Measurements from ENCODE around the gene ZNF385D.

The ZNF385D gene

GRCh38 chr3:21781355-21781754, 30.3 kb upstream of the ZNF385D start:
- DNase-seq (ENCODE audit: low read depth in 1 of 2, low spot score in 1 of 2): no peak
- in situ Hi-C loops (cut with HindIII; ENCODE audit: low pct_unique_long_range_greater_than_20kb, low sequenced_read_pairs): no loop called here
- TF ChIP-seq JUND (IDR thresholded peaks at IDR 0.05; ENCODE audit: low read depth): no peak

- TF ChIP-seq JUND (IDR thresholded peaks at IDR 0.05; ENCODE audit: low read depth): no peak
- DNase-seq (ENCODE audit: low read depth in 1 of 2, low spot score in 1 of 2): no peak
- in situ Hi-C loops (cut with HindIII; ENCODE audit: low pct_unique_long_range_greater_than_20kb, low sequenced_read_pairs): no loop called here
Measured at GRCh38 chr3:21779909-21780308, 28.9 kb upstream of the ZNF385D start.

GRCh38 chr3:21778715-21779114, 27.7 kb upstream of the ZNF385D start:
- in situ Hi-C loops (cut with HindIII; ENCODE audit: low pct_unique_long_range_greater_than_20kb, low sequenced_read_pairs): no loop called here
- TF ChIP-seq JUND (IDR thresholded peaks at IDR 0.05; ENCODE audit: low read depth): no peak
- no peak for DNase-seq (ENCODE audit: low read depth in 1 of 2, low spot score in 1 of 2)

- no peak for TF ChIP-seq JUND (IDR thresholded peaks at IDR 0.05; ENCODE audit: low read depth)
- in situ Hi-C loops (cut with HindIII; ENCODE audit: low pct_unique_long_range_greater_than_20kb, low sequenced_read_pairs): no loop called here
- no peak for DNase-seq (ENCODE audit: low read depth in 1 of 2, low spot score in 1 of 2)
Measured at GRCh38 chr3:21777821-21778220, 26.8 kb upstream of the ZNF385D start.

GRCh38 chr3:21766002-21766401, 15.0 kb upstream of the ZNF385D start:
- DNase-seq (ENCODE audit: low read depth in 1 of 2, low spot score in 1 of 2): no peak
- no peak for TF ChIP-seq JUND (IDR thresholded peaks at IDR 0.05; ENCODE audit: low read depth)
- in situ Hi-C loops (cut with HindIII; ENCODE audit: low pct_unique_long_range_greater_than_20kb, low sequenced_read_pairs): no loop called here

- in situ Hi-C loops (cut with HindIII; ENCODE audit: low pct_unique_long_range_greater_than_20kb, low sequenced_read_pairs): no loop called here
- TF ChIP-seq JUND (IDR thresholded peaks at IDR 0.05; ENCODE audit: low read depth): no peak
- DNase-seq (ENCODE audit: low read depth in 1 of 2, low spot score in 1 of 2): no peak
Measured at GRCh38 chr3:21755896-21756295, 4.9 kb upstream of the ZNF385D start.

- TF ChIP-seq JUND (IDR thresholded peaks at IDR 0.05; ENCODE audit: low read depth): no peak
- in situ Hi-C loops (cut with HindIII; ENCODE audit: low pct_unique_long_range_greater_than_20kb, low sequenced_read_pairs): no loop called here
- no peak for DNase-seq (ENCODE audit: low read depth in 1 of 2, low spot score in 1 of 2)
Measured at GRCh38 chr3:21754839-21755238, 3.8 kb upstream of the ZNF385D start.

- DNase-seq (ENCODE audit: low read depth in 1 of 2, low spot score in 1 of 2): peak in 1 of 2 experiments; percentile 46
- TF ChIP-seq JUND (IDR thresholded peaks at IDR 0.05; ENCODE audit: low read depth): no peak
- in situ Hi-C loops (cut with HindIII; ENCODE audit: low pct_unique_long_range_greater_than_20kb, low sequenced_read_pairs): no loop called here
Measured at GRCh38 chr3:21752749-21753347, 1.8 kb upstream of the ZNF385D start.

- in situ Hi-C loops (cut with HindIII; ENCODE audit: low pct_unique_long_range_greater_than_20kb, low sequenced_read_pairs): no loop called here
- DNase-seq (ENCODE audit: low read depth in 1 of 2, low spot score in 1 of 2): no peak
Measured at GRCh38 chr3:21751886-21752285, 876 bp upstream of the ZNF385D start.

GRCh38 chr3:21750080-21750696, 822 bp downstream of the ZNF385D start:
- no peak for TF ChIP-seq JUND (IDR thresholded peaks at IDR 0.05; ENCODE audit: low read depth)
- DNase-seq (ENCODE audit: low read depth in 1 of 2, low spot score in 1 of 2): peak in 1 of 2 experiments; percentile 2
- in situ Hi-C loops (cut with HindIII; ENCODE audit: low pct_unique_long_range_greater_than_20kb, low sequenced_read_pairs): no loop called here

More at GRCh38 chr3:21751886-21752285, 876 bp upstream of the ZNF385D start:
- TF ChIP-seq JUND (IDR thresholded peaks at IDR 0.05; ENCODE audit: low read depth): no peak

GRCh38 chr3:21747966-21748555, 2.9 kb downstream of the ZNF385D start:
- in situ Hi-C loops (cut with HindIII; ENCODE audit: low pct_unique_long_range_greater_than_20kb, low sequenced_read_pairs): no loop called here
- DNase-seq (ENCODE audit: low read depth in 1 of 2, low spot score in 1 of 2): no peak
- TF ChIP-seq JUND (IDR thresholded peaks at IDR 0.05; ENCODE audit: low read depth): no peak

- in situ Hi-C loops (cut with HindIII; ENCODE audit: low pct_unique_long_range_greater_than_20kb, low sequenced_read_pairs): no loop called here
- TF ChIP-seq JUND (IDR thresholded peaks at IDR 0.05; ENCODE audit: low read depth): no peak
- no peak for DNase-seq (ENCODE audit: low read depth in 1 of 2, low spot score in 1 of 2)
Measured at GRCh38 chr3:21747376-21747775, 3.6 kb downstream of the ZNF385D start.

- DNase-seq (ENCODE audit: low read depth in 1 of 2, low spot score in 1 of 2): no peak
- no peak for TF ChIP-seq JUND (IDR thresholded peaks at IDR 0.05; ENCODE audit: low read depth)
- in situ Hi-C loops (cut with HindIII; ENCODE audit: low pct_unique_long_range_greater_than_20kb, low sequenced_read_pairs): no loop called here
Measured at GRCh38 chr3:21745966-21746365, 5.0 kb downstream of the ZNF385D start.
